HG03432 (cell line): ENCODE data around the gene WNK2.

Source experiments
- ATAC-seq: cut with Tn5 transposase; IDR thresholded peaks from one replicate; pipeline ENCODE4 v1.9.1; 2021; ENCODE audit warnings: mild to moderate bottlenecking, moderate library complexity; ENCODE audit not compliant: unreplicated experiment

WNK2 gene

GRCh38 chr9:93161786-93162562, 22.0 kb upstream of the WNK2 start:
- ATAC-seq: no peak

GRCh38 chr9:93164085-93164484, 19.9 kb upstream of the WNK2 start:
- ATAC-seq: no peak

GRCh38 chr9:93166699-93167098, 17.2 kb upstream of the WNK2 start:
- ATAC-seq: no peak

GRCh38 chr9:93167185-93167584, 16.8 kb upstream of the WNK2 start:
- ATAC-seq: no peak

GRCh38 chr9:93167838-93168237, 16.1 kb upstream of the WNK2 start:
- no peak for ATAC-seq

- no peak for ATAC-seq
Measured at GRCh38 chr9:93168581-93168980, 15.4 kb upstream of the WNK2 start.

GRCh38 chr9:93169444-93169843, 14.5 kb upstream of the WNK2 start:
- ATAC-seq: no peak

GRCh38 chr9:93170571-93170970, 13.4 kb upstream of the WNK2 start:
- ATAC-seq: no peak

GRCh38 chr9:93171261-93171990, 12.5 kb upstream of the WNK2 start:
- ATAC-seq: no peak

GRCh38 chr9:93172666-93173364, 11.1 kb upstream of the WNK2 start:
- no peak for ATAC-seq

- ATAC-seq: no peak
Measured at GRCh38 chr9:93173365-93174051, 10.4 kb upstream of the WNK2 start.

- no peak for ATAC-seq
Measured at GRCh38 chr9:93174976-93175375, 9.0 kb upstream of the WNK2 start.

GRCh38 chr9:93177676-93178075, 6.3 kb upstream of the WNK2 start:
- no peak for ATAC-seq

GRCh38 chr9:93178851-93179786, 4.8 kb upstream of the WNK2 start:
- ATAC-seq: no peak

GRCh38 chr9:93180938-93181337, 3.0 kb upstream of the WNK2 start:
- ATAC-seq: no peak

- ATAC-seq: no peak
Measured at GRCh38 chr9:93181672-93182435, 2.1 kb upstream of the WNK2 start.

GRCh38 chr9:93182572-93182971, 1.4 kb upstream of the WNK2 start:
- no peak for ATAC-seq

- ATAC-seq: no peak
Measured at GRCh38 chr9:93183131-93183662, 742 bp upstream of the WNK2 start.
